MCF 10A (cell line): ENCODE data around the gene ASAP2. TPM values are rescaled to one million over a fixed set of nuclear protein-coding genes. Genes with fewer than 3 reads are reported as not detected.

Experiments used
- BruUV-seq: library from RNA; stranded (reverse); fragments of 400-500 nt; replicated peaks from 2 replicates; lab custom pipeline; 2021; lab: Mats Ljungman, UMichigan
- CTCF ChIA-PET: fragments of 300-600 bp; sonication (Branson Sonifier 250); formaldehyde crosslinking; extraction: SDS; loops from one replicate; lab custom pipeline; 2021; ENCODE audit warnings: antibody characterized with exemption, inconsistent platforms; lab: Yijun Ruan, JAX
- POLR2A ChIA-PET: fragments of 300-600, 350-650 bp; sonication (Branson Sonifier 250); formaldehyde crosslinking; extraction: SDS; loops from one replicate; lab custom pipeline; 2020; ENCODE audit warnings: antibody characterized with exemption, inconsistent platforms; lab: Yijun Ruan, JAX
- DNase-seq: peaks from one replicate; pipeline ENCODE4 v3.0.0-alpha.2; 2018; ENCODE audit not compliant: unreplicated experiment
- H3K27ac Mint-ChIP-seq: one replicate; pipeline ENCODE4 v1.8.0; 2022; ENCODE audit warnings: mild to moderate bottlenecking, low read depth, mixed read lengths; ENCODE audit not compliant: unreplicated experiment
- H3K27me3 Mint-ChIP-seq: one replicate; pipeline ENCODE4 v1.8.0; 2022; ENCODE audit warnings: mixed read lengths; ENCODE audit not compliant: insufficient read depth, unreplicated experiment
- H3K36me3 Mint-ChIP-seq: one replicate; pipeline ENCODE4 v1.8.0; 2022; ENCODE audit warnings: mild to moderate bottlenecking, moderate library complexity, mixed read lengths; ENCODE audit not compliant: insufficient read depth, unreplicated experiment
- H3K4me1 Mint-ChIP-seq: one replicate; pipeline ENCODE4 v1.8.0; 2022; ENCODE audit warnings: mixed read lengths; ENCODE audit not compliant: insufficient read depth, unreplicated experiment
- H3K4me3 Mint-ChIP-seq: one replicate; pipeline ENCODE4 v1.8.0; 2022; ENCODE audit warnings: mild to moderate bottlenecking, moderate library complexity, mixed read lengths; ENCODE audit not compliant: unreplicated experiment
- H3K9me3 Mint-ChIP-seq: one replicate; pipeline ENCODE4 v1.8.0; 2022; ENCODE audit warnings: mixed read lengths; ENCODE audit not compliant: unreplicated experiment
- CTCF ChIP-seq: fragments of 200-600 bp; IDR thresholded peaks from one replicate; pipeline ENCODE4 v1.8.0; 2022; ENCODE audit warnings: antibody characterized with exemption, mild to moderate bottlenecking; ENCODE audit not compliant: unreplicated experiment
- intact Hi-C: fragments of 100-400 bp; cut with micrococcal nuclease; formaldehyde crosslinking; loops from 2 replicates; pipeline ENCODE4 v1.14.1; 2022
- total RNA-seq: library from RNA; stranded (reverse); gene quantifications from 2 replicates; pipeline ENCODE4 v1.2.3, GENCODE V29; 2022

The ASAP2 gene
- total RNA-seq, 1 experiment from 2014 or later = 80.8 TPM

GRCh38 chr2:9286554-9287399 lies 80.2 kb downstream of the ASAP2 start:
- intact Hi-C loops = loop anchor here (1.0 to 2.0 kb wide), 6 partner anchors 24 to 142 kb away; partner anchors contain the start of gene ASAP2
- TSS peak; percentile 85 for BruUV-seq
- no peak for TF ChIP-seq CTCF
- H3K4me1 Mint-ChIP-seq = peaks cover 56% of the 10 kb centered on the region
- ChIA-PET CTCF (interaction anchor here (0.6 to 1.2 kb wide), 3 partner anchors 24 to 144 kb away, joined by 3 read pairs; no protein-coding TSS in a partner anchor), POLR2A (interaction anchor here (0.7 to 6.8 kb wide), 21 partner anchors 10 to 666 kb away, joined by 3 to 98 read pairs (median 6); partner anchors contain the start of gene ASAP2)
- peak; percentile 45 for DNase-seq
- peak overlapping the region; percentile 84 for H3K27ac Mint-ChIP-seq
- H3K9me3 Mint-ChIP-seq = no peaks in the 10 kb centered on the region
- H3K4me3 Mint-ChIP-seq = peak overlapping the region; percentile 50
- H3K27me3 Mint-ChIP-seq = no peaks in the 10 kb centered on the region
- H3K36me3 Mint-ChIP-seq = peaks cover 31% of the 10 kb centered on the region

GRCh38 chr2:9287400-9288045 lies 80.9 kb downstream of the ASAP2 start:
- peak overlapping the region; percentile 50 for H3K4me3 Mint-ChIP-seq
- H3K9me3 Mint-ChIP-seq = no peaks in the 10 kb centered on the region
- no peak for TF ChIP-seq CTCF
- peak overlapping the region; percentile 84 for H3K27ac Mint-ChIP-seq
- BruUV-seq = no TSS peak
- intact Hi-C loops = loop anchor here (1.0 to 2.0 kb wide), 6 partner anchors 23 to 143 kb away; partner anchors contain the start of gene ASAP2
- CTCF ChIA-PET = interaction anchor here (0.5 to 2.1 kb wide), 11 partner anchors 10 to 84 kb away, joined by 3 to 11 read pairs (median 3); no protein-coding TSS in a partner anchor
- H3K27me3 Mint-ChIP-seq = no peaks in the 10 kb centered on the region
- peaks cover 26% of the 10 kb centered on the region for H3K36me3 Mint-ChIP-seq
- DNase-seq = peak; percentile 97
- POLR2A ChIA-PET = interaction anchor here (0.9 to 6.8 kb wide), 19 partner anchors 9 to 143 kb away, joined by 3 to 98 read pairs (median 7); partner anchors contain the start of gene ASAP2
- H3K4me1 Mint-ChIP-seq = peaks cover 58% of the 10 kb centered on the region

GRCh38 chr2:9288233-9288632 lies 81.6 kb downstream of the ASAP2 start:
- no peaks in the 10 kb centered on the region for H3K27me3 Mint-ChIP-seq
- H3K4me3 Mint-ChIP-seq = peak overlapping the region; percentile 50
- DNase-seq = peak; percentile 60
- TF ChIP-seq CTCF = no peak
- H3K4me1 Mint-ChIP-seq = peaks cover 54% of the 10 kb centered on the region
- no peaks in the 10 kb centered on the region for H3K9me3 Mint-ChIP-seq
- ChIA-PET POLR2A (interaction anchor here (0.6 to 6.8 kb wide), 15 partner anchors 10 to 143 kb away, joined by 3 to 98 read pairs (median 13); partner anchors contain the start of gene ASAP2), CTCF (interaction anchor here (0.5 to 2.1 kb wide), 11 partner anchors 9 to 145 kb away, joined by 3 to 11 read pairs (median 3); no protein-coding TSS in a partner anchor)
- intact Hi-C loops = no loop called here
- H3K27ac Mint-ChIP-seq = peak overlapping the region; percentile 84
- no TSS peak for BruUV-seq
- peaks cover 19% of the 10 kb centered on the region for H3K36me3 Mint-ChIP-seq
